ENCODE data around the gene NTNG1.

Gene NTNG1

DNA sequence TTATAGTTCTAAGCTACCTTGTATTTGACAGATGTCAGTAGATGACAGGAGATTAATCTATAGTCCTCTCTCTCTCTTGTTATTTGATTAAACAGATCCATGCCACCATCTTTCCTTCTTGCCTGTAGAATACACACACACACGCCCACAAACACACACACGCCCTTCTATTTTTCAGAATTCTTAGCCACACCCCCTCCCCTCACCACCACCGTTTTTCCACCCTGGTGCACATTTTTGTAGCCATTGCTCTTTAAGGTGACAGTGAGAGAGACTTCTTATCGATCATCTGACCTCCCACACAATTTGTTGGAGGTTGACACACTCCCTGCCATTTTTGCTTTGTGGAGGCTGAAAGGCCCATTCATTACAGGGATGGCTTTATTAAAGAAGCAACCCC lies 123.2 kb downstream of the NTNG1 start:
- DNase-seq, result no peak

DNA sequence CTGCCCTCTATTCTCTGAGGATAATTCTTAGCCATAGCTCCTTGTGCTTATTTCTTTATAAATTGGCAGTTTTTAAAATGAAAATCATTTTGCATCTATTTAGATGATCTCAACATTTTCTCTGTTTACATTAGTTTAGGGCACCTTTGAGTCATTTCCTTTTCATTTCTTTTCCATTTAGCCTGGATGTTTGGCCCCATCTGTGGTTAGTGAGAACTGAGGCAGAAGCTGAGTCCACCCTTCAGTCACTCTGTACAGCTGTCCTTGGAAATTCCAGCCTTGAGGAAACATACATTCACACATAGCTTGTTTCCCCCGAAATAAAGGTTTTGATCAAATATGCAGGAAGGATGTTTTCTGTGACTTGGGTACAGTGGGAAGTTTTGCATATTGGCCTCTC lies 123.7 kb downstream of the NTNG1 start:
- DNase-seq, result no peak

DNA sequence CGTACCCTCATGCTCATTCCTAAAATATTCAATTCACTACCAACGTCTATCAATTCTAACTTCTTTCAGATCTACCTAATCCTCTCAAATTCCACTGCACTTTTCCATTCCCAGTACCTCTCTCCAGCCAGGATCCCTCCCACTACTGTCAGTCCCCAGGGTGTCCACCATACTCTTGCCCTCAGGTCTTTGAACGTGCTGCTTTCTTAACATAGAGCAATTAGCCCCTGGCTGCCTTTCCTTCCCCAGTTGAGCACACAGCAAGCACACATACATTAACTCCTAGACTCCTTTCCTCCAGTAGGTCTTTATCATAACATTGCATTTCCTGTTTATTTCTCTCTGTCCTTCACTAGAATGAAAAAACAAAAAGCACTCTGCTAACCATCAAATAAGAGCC lies 126.7 kb downstream of the NTNG1 start:
- DNase-seq, result no peak

GRCh38 chr1:107272321-107272720 lies 131.5 kb downstream of the NTNG1 start:
- no peak for DNase-seq

DNA sequence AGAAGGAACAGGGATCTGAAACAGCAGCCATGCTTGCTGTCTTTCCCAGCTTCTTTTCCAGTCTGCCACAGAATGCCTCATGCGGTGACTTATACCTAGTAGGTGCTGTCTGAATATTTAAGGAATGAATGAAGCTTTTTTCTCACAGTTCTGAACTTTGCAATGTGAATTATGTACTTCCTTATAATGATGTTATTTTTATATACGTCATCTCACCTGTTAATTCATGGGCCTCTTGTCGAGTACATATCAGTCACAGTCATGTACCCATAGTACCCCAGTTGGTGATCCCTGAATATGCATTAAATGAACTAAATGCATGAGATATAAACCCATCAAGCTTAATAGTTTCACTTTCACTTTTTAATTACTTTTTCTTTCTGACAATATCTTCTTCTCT lies 132.7 kb downstream of the NTNG1 start:
- no peak for DNase-seq

- no peak for DNase-seq
Observed at GRCh38 chr1:107274227-107274626, 133.4 kb downstream of the NTNG1 start.

DNA sequence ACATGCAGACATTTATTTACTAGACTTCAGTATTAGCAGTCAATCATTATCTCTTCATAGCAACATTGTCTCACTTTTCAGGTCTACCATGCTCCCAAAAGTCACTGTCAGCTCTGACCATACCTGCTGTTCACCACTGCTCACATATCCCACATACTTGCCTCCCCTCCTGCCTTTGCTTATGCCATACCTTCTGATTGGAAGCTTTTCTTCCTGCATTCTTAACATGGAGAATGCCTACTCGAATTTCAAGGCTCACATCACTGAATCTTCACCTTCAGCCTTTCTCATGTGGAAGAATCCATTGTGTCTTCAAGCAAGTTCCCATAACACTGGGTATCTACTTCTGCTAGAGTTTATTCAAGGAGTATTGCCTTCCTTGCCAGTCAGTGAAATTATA lies 135.4 kb downstream of the NTNG1 start:
- no peak for DNase-seq

- peak; percentile 5 for DNase-seq
Observed at GRCh38 chr1:107277022-107277421, 136.2 kb downstream of the NTNG1 start.

- no peak for DNase-seq
Observed at GRCh38 chr1:107286125-107286524, 145.3 kb downstream of the NTNG1 start.

GRCh38 chr1:107291987-107292386 lies 151.1 kb downstream of the NTNG1 start:
- no peak for DNase-seq

GRCh38 chr1:107293901-107294613 lies 153.2 kb downstream of the NTNG1 start:
- DNase-seq, result no peak

DNA sequence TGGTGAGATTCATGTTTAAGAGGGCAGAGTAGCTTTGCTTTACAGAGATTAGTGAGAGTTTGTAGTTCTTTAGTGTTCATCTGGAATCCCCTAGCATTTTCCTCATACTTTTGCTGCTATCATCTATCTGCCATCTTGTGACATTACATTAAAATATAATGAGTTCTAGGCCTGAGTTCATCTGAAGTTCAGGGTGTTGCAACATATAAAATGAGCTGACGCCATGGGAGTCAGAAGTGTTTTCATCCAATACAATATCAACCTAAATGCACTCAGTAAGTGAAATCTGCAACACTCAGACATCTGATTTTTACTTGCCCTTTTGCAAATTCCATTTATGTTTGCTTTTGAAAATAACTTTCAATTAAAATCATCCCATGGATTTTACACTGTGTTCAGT lies 153.8 kb downstream of the NTNG1 start:
- no peak for DNase-seq

DNA sequence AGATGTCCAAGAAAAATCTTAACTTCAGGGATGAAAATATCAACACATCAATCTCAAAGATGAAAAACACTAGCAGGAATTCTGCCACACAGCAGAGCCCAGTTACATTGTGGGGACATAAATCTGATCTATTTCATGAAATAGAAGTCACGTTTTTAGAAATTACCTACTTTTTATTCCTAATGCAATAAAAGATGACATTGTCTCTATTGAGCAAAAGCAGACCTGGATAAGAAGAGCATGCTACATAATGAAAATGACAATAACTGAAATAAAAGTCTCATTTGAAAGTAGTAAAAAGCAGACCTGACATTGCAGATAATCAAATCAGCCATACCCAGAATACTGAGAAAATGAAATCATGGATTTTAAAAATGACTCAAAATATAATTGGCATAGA lies 156.8 kb downstream of the NTNG1 start:
- DNase-seq, result no peak

DNA sequence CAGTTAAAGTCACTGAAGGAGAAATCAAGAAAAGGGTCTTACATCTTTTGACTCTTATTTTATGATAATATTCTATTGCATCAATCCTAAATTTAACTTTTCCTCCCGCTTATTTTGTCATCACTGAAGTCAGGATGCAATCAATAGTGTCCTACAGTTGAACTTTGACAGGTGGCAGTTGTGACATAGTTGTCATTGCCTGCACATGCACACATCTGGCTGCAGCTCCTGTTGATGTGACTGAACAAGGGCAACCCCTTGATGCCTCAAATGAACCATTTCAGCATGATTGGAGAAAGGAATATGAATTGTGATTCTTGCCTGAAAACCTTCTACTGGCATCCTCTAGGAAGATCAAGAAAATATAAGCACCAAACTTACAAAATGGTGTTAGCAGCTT lies 157.7 kb downstream of the NTNG1 start:
- DNase-seq, result no peak

GRCh38 chr1:107299521-107299920 lies 158.7 kb downstream of the NTNG1 start:
- DNase-seq, result no peak

- no peak for DNase-seq
Observed at GRCh38 chr1:107309962-107310361, 169.1 kb downstream of the NTNG1 start.

DNA sequence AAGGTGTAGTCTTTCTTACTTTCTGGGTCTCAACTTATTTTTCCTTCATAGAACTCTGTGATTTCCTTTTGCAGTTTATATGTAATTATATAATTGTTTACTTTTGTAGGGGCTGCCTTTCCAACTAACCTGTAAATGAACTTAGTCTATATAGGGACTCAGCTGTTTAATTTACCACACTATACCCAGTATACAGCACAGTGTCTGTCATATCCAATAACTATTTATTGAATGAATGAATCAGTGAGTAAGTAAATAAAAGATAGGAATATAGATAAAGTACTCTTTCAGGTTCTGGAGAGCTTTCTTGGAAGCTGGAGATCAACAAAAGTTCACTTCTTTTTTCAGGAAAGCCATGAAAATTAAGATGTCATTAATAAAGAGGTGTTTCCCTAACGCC lies 174.8 kb downstream of the NTNG1 start:
- no peak for DNase-seq

- DNase-seq, result no peak
Observed at GRCh38 chr1:107318932-107319331, 178.1 kb downstream of the NTNG1 start.

DNA sequence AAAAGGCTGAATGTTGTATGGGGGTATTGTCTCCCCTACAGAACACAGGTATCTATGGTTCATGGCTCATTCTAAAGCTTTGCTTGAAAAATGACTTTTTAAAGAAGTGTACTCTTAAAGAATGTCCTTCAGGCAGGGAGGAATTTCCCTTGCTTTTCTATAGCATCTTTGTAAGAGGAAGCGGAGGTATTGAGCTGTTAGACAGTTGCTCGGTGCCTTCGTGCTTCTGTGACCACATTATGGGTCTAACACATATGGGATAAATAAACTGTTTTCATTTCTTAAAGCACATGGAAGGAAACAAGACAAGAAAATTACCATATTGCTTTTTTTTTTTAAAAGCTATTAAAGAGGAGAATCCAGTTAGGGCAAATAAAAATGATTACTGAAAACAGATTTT lies 182.9 kb downstream of the NTNG1 start:
- DNase-seq, result no peak

- DNase-seq, result no peak
Observed at GRCh38 chr1:107326824-107327445, 186.1 kb downstream of the NTNG1 start.

DNA sequence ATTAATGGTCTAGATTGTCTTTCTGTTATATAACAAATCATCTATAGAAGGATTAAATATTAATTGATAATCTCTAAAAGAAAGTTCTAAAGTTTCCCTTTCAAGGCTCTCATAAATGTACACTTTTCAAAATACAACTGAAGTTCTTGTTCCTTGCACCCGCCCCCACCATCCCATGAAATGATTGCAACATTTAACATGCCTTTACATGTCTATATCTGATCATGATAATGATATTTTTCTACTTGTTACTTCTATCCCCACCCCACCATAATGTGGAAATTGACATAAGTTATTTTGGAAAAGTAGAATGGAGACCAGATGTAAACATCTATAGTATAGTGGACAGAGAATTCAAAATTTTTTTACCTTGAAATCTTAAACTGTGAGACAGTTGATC lies 186.6 kb downstream of the NTNG1 start:
- DNase-seq, result no peak

GRCh38 chr1:107328087-107328486 lies 187.2 kb downstream of the NTNG1 start:
- DNase-seq, result peak; percentile 44

DNA sequence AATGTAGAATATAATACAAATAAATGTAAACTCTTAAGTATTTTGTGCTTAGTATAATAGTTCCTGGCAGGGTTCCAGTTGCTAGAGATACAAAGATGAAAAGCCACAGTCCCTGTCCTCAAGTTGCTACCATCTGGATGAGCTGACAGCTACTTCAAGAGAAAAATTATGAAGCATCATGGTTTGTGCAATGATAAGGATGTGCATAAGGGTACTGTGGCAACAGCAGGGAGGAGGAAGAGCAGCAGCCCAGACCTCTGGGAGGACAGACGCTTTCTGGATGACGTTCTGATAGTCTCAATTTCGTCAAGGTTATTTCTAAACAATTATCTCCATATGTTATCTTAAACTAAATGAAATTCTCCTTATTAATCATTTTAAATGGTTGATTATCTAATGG lies 198.9 kb downstream of the NTNG1 start:
- no peak for DNase-seq

DNA sequence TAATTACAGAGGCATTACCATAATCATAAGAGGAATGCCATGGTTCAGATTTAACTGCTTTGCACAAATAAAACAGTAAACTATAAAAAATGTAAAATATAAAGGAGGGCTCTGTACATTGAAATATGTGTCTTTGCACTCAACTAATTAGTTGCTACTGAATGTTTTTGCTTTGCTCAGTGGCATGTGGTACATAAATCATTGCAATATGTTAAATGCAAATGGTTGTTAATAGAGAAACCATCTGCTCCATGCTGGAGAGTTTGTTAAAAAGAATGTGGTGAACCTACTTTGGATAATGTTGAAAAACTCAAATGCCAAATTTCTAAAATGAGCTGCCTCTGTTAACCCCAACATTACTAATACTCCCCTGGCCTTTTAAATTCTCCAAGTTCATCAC lies 201.5 kb downstream of the NTNG1 start:
- no peak for DNase-seq

GRCh38 chr1:107342768-107343167 lies 201.9 kb downstream of the NTNG1 start:
- DNase-seq, result no peak

Measured in NCI-H1105 (cell line).